Stomach (tissue), 9 donors: ENCODE data around the gene RALBP1. TPM values are rescaled to one million over a fixed set of nuclear protein-coding genes. Genes with fewer than 3 reads are reported as not detected.
"Not testable (repeated sequence)": the region's sequence is repeated elsewhere in the genome, so short reads cannot be mapped to it uniquely, and the experiment has no call there.

Experiments
- DNase-seq, 2 donors: peaks; one replicate each; pipeline versions ENCODE4 v3.0.0 to v3.0.0-alpha.2; 2013 to 2019
- H3K27ac ChIP-seq, 5 donors: fragments of 200-600 bp in 4 of 5; sonication (generic) in 4 of 5; one replicate each; pipeline ENCODE4 v1.5.1; 2013 to 2019; ENCODE audit warnings: mild to moderate bottlenecking in 1 of 5, moderate library complexity in 1 of 5
- H3K27me3 ChIP-seq, 3 donors: fragments of 200-600 bp; sonication (generic); one replicate each; pipeline ENCODE4 v1.5.1; 2017 to 2019; ENCODE audit warnings: mixed run types in 1 of 3
- H3K36me3 ChIP-seq, 4 donors: fragments of 200-600 bp; sonication (generic); 1 replicate in 3 of 4; 2 replicates in 1 of 4; pipeline ENCODE4 v1.5.1; 2016 to 2019
- H3K4me1 ChIP-seq, 4 donors: fragments of 200-600 bp; sonication (generic); one replicate each; pipeline ENCODE4 v1.5.1; 2016 to 2019
- H3K4me3 ChIP-seq, 4 donors: fragments of 200-600 bp; sonication (generic) in 3 of 4; one replicate each; pipeline ENCODE4 v1.5.1; 2016 to 2019; ENCODE audit warnings: mild to moderate bottlenecking in 1 of 4
- H3K9me3 ChIP-seq, 4 donors: fragments of 200-600 bp; sonication (generic); one replicate each; pipeline ENCODE4 v1.5.1; 2016 to 2019
- CTCF ChIP-seq, 7 experiments: fragments of 450-650 bp in 4 of 7; fragments of 200-600 bp in 3 of 7; sonication (generic) in 3 of 7; IDR thresholded peaks; one replicate each; pipeline ENCODE4 v1.5.1; 2016 to 2019; ENCODE audit warnings: antibody characterized with exemption in 7 of 7, control low read depth in 2 of 7, mild to moderate bottlenecking in 1 of 7
- EP300 ChIP-seq: sonication (generic); formaldehyde crosslinking; IDR thresholded peaks from one replicate; pipeline ENCODE4 v1.6.1; 2017; ENCODE audit warnings: antibody characterized with exemption
- POLR2A ChIP-seq, 4 donors: fragments of 450-650 bp; IDR thresholded peaks; one replicate each; pipeline ENCODE4 v1.6.1; 2016; ENCODE audit warnings: antibody characterized with exemption in 4 of 4, control low read depth in 2 of 4, mild to moderate bottlenecking in 1 of 4, moderate library complexity in 1 of 4
- POLR2AphosphoS5 ChIP-seq, 3 donors: sonication (generic); formaldehyde crosslinking; IDR thresholded peaks; one replicate each; pipeline ENCODE4 v1.6.1; 2016; ENCODE audit warnings: antibody characterized with exemption in 3 of 3
- WGBS, 5 donors: extraction: QIAGEN DNeasy Blood & Tissue Kit in 3 of 5; methylation state at CpG; one replicate each; pipeline versions ENCODE4 v1.1.5 to v1.1.7; 2013 to 2018; 5-methylcytosine and 5-hydroxymethylcytosine counted together
- intact Hi-C: fragments of 100-400 bp; cut with DNase I; formaldehyde crosslinking; loops from one replicate; pipeline ENCODE4 v1.15.1; 2023; ENCODE audit warnings: low total_unique reads
- polyA plus RNA-seq, 3 donors: library from polyadenylated mRNA; stranded (reverse); fragments of 200-250 nt; gene quantifications; one replicate each; pipeline ENCODE4 v1.2.3, GENCODE V29; 2013
- total RNA-seq, 5 donors: library from RNA; depleted of rRNA; stranded (reverse); fragments of >200 nt; gene quantifications; one replicate each; pipeline versions ENCODE4 v1.1.0 to v1.2.3, GENCODE V29; 2014 to 2016
- donor health status: healthy with polysubstance abuse.
- donor health status: Bipolar disorder and iron deficiency.
- donor health status: healthy.

RALBP1 gene
- total and polyA plus RNA-seq, 8 donors: 15.2 to 182 (median 43.6) TPM

- intact Hi-C loops: no loop called here
- WGBS, 5 donors: 18 to 58% (median 32%) methylated on average over 1 of the region's 1 CpG
- Histone ChIP-seq H3K9me3 (no peaks in the 10 kb centered on the region), H3K27ac (no peak overlapping the region), H3K36me3 (peaks cover 0 to 23% (median 18%) of the 10 kb centered on the region in 4 donors), H3K27me3 (no peaks in the 10 kb centered on the region), H3K4me3 (no peak overlapping the region), H3K4me1 (peaks cover 0 to 40% (median 19%) of the 10 kb centered on the region in 4 donors)
- DNase-seq: no peak
- no peak for TF ChIP-seq POLR2A (IDR thresholded peaks at IDR 0.05)
- no peak for TF ChIP-seq POLR2AphosphoS5 (IDR thresholded peaks at IDR 0.05)
- TF ChIP-seq CTCF (IDR thresholded peaks at IDR 0.05): no peak
- TF ChIP-seq EP300: no peak
These were observed 2.2 kb downstream of the RALBP1 start for GRCh38 chr18:9477509-9477908.

GRCh38 chr18:9478545-9478944 is 3.2 kb downstream of the RALBP1 start:
- intact Hi-C loops: no loop called here
- Histone ChIP-seq H3K9me3 (no peaks in the 10 kb centered on the region), H3K36me3 (peaks cover 0 to 23% (median 19%) of the 10 kb centered on the region in 4 donors), H3K27me3 (no peaks in the 10 kb centered on the region), H3K4me3 (no peak overlapping the region), H3K27ac (no peak overlapping the region), H3K4me1 (peaks cover 0 to 47% (median 22%) of the 10 kb centered on the region in 4 donors)
- TF ChIP-seq POLR2A (IDR thresholded peaks at IDR 0.05): no peak
- TF ChIP-seq POLR2AphosphoS5 (IDR thresholded peaks at IDR 0.05): no peak
- TF ChIP-seq EP300: no peak
- TF ChIP-seq CTCF (IDR thresholded peaks at IDR 0.05): no peak
- WGBS, 5 donors: 93 to 97% (median 94%) methylated on average over 31 of the region's 31 CpGs
- no peak for DNase-seq

- DNase-seq: no peak
- TF ChIP-seq EP300: no peak
- no peak for TF ChIP-seq POLR2A (IDR thresholded peaks at IDR 0.05)
- TF ChIP-seq POLR2AphosphoS5 (IDR thresholded peaks at IDR 0.05): no peak
- no peak for TF ChIP-seq CTCF (IDR thresholded peaks at IDR 0.05)
- peaks cover 0 to 27% (median 19%) of the 10 kb centered on the region in 4 donors for H3K36me3 ChIP-seq
- no peak overlapping the region for H3K4me3 ChIP-seq
- H3K9me3 ChIP-seq: no peaks in the 10 kb centered on the region
- H3K4me1 ChIP-seq: peaks cover 0 to 19% (median 7%) of the 10 kb centered on the region in 4 donors
- WGBS, 5 donors: 77 to 96% (median 89%) methylated on average over 1 of the region's 1 CpG
- intact Hi-C loops: no loop called here
- no peak overlapping the region for H3K27ac ChIP-seq
- H3K27me3 ChIP-seq: no peaks in the 10 kb centered on the region
These were observed 7.5 kb downstream of the RALBP1 start for GRCh38 chr18:9482790-9483189.

- no peak for TF ChIP-seq POLR2A (IDR thresholded peaks at IDR 0.05)
- no peak for TF ChIP-seq POLR2AphosphoS5 (IDR thresholded peaks at IDR 0.05)
- TF ChIP-seq EP300: no peak
- TF ChIP-seq CTCF (IDR thresholded peaks at IDR 0.05): no peak
- Histone ChIP-seq H3K36me3 (peaks cover 0 to 22% (median 13%) of the 10 kb centered on the region in 4 donors), H3K27me3 (no peaks in the 10 kb centered on the region), H3K27ac (no peak overlapping the region), H3K9me3 (no peaks in the 10 kb centered on the region), H3K4me3 (no peak overlapping the region), H3K4me1 (peaks cover 0 to 20% (median 10%) of the 10 kb centered on the region in 4 donors)
- WGBS, 5 donors: 95 to 98% (median 97%) methylated on average over 7 of the region's 7 CpGs
- no peak for DNase-seq
- intact Hi-C loops: no loop called here
These were observed 8.2 kb downstream of the RALBP1 start for GRCh38 chr18:9483526-9483925.

GRCh38 chr18:9484856-9485255 is 9.5 kb downstream of the RALBP1 start:
- H3K9me3 ChIP-seq, H3K4me3 ChIP-seq, H3K27me3 ChIP-seq, H3K27ac ChIP-seq, DNase-seq, intact Hi-C loops: not testable (repeated sequence)
- Histone ChIP-seq H3K4me1 (peaks cover 0 to 33% (median 15%) of the 10 kb centered on the region in 4 donors), H3K36me3 (peaks cover 0 to 14% (median 4%) of the 10 kb centered on the region in 4 donors)
- 83 to 100% (median 97%) methylated on average over 2 of the region's 2 CpGs for WGBS, 5 donors
